NCI-H2196 (cell line): ENCODE results near the gene TGFB1.
A peak's percentile ranks its signal among the peaks of the same experiment; 100 is the strongest.
"Not testable (repeated sequence)": the region's sequence is repeated elsewhere in the genome, so short reads cannot be mapped to it uniquely, and the experiment has no call there.

Experiments
- DNase-seq: peaks from one replicate; lab custom pipeline; 2025; ENCODE audit not compliant: unreplicated experiment; lab: John Stamatoyannopoulos, UW

Gene TGFB1

GRCh38 chr19:41353466-41354342, at the start of gene TGFB1:
TSS of gene TGFB1 (minus strand) at chr19:41353922. CDS start at chr19:41353044, 878 bp downstream.
- DNase-seq = peak; percentile 64

- DNase-seq = no peak
These were observed 48.3 kb upstream of the TGFB1 start for GRCh38 chr19:41402010-41402409.

GRCh38 chr19:41401483-41401882, 47.8 kb upstream of the TGFB1 start:
- no peak for DNase-seq

- no peak for DNase-seq
These were observed 45.8 kb upstream of the TGFB1 start for GRCh38 chr19:41399525-41399924.

- no peak for DNase-seq
These were observed 45.4 kb upstream of the TGFB1 start for GRCh38 chr19:41399091-41399490.

- no peak for DNase-seq
These were observed 44.9 kb upstream of the TGFB1 start for GRCh38 chr19:41398598-41398997.

GRCh38 chr19:41398050-41398418, 44.3 kb upstream of the TGFB1 start:
- DNase-seq = no peak

- DNase-seq = peak; percentile 100
These were observed 43.6 kb upstream of the TGFB1 start, which contains the start of the genes BCKDHA and EXOSC5 for GRCh38 chr19:41397086-41398049. TSS of gene BCKDHA (plus strand) at chr19:41397818. CDS start at chr19:41397828, 10 bp downstream. TSS of gene EXOSC5 (minus strand) at chr19:41397359. CDS start at chr19:41397328, 31 bp downstream.

GRCh38 chr19:41395355-41395754, 41.6 kb upstream of the TGFB1 start:
- no peak for DNase-seq

- DNase-seq = no peak
These were observed 39.1 kb upstream of the TGFB1 start for GRCh38 chr19:41392775-41393174.

GRCh38 chr19:41391618-41392017, 37.9 kb upstream of the TGFB1 start:
- DNase-seq = no peak

- no peak for DNase-seq
These were observed 32.7 kb upstream of the TGFB1 start for GRCh38 chr19:41386442-41386841.

GRCh38 chr19:41384351-41384750, 30.6 kb upstream of the TGFB1 start:
- DNase-seq = no peak

GRCh38 chr19:41381536-41381935, 27.8 kb upstream of the TGFB1 start:
- DNase-seq = not testable (repeated sequence)

- DNase-seq = no peak
These were observed 24.4 kb upstream of the TGFB1 start for GRCh38 chr19:41377977-41378709.

- DNase-seq = no peak
These were observed 23.3 kb upstream of the TGFB1 start for GRCh38 chr19:41376998-41377365.

GRCh38 chr19:41376241-41376997, 22.7 kb upstream of the TGFB1 start, which contains the start of gene TMEM91:
TSS of gene TMEM91 (plus strand) at chr19:41376533. CDS start at chr19:41378310, 1,777 bp downstream.
- DNase-seq = no peak

- peak; percentile 91 for DNase-seq
These were observed 20.3 kb upstream of the TGFB1 start for GRCh38 chr19:41373993-41374392.

GRCh38 chr19:41372501-41372900, 18.8 kb upstream of the TGFB1 start:
- no peak for DNase-seq

- no peak for DNase-seq
These were observed 17.8 kb upstream of the TGFB1 start for GRCh38 chr19:41371541-41371940.
